Measurements from ENCODE around the gene MB21D2. TPM values are rescaled to one million over a fixed set of nuclear protein-coding genes. Genes with fewer than 3 reads are reported as not detected.

The MB21D2 gene
- total RNA-seq, 1 experiment from 2014 or later, result 19.7 TPM

- ChIA-PET CTCF (no interaction called here), POLR2A (no interaction called here)
- no peak overlapping the region for H3K27ac Mint-ChIP-seq
- no peak overlapping the region for H3K4me3 Mint-ChIP-seq
- ATAC-seq (no peak), DNase-seq (ENCODE audit: low spot score) (no peak)
- no peaks in the 10 kb centered on the region for H3K27me3 Mint-ChIP-seq (ENCODE audit: low read depth)
- peaks cover 2% of the 10 kb centered on the region; the same call in 1 of the 2 replicates for H3K36me3 Mint-ChIP-seq
- peaks cover 12% of the 10 kb centered on the region for H3K9me3 Mint-ChIP-seq
- no peak for TF ChIP-seq JAZF1 (CRISPR knock-in tag; IDR thresholded peaks at IDR 0.05)
- no peak for TF ChIP-seq ZNF416 (CRISPR knock-in tag; IDR thresholded peaks at IDR 0.05)
- TF ChIP-seq ZBTB43 (CRISPR knock-in tag; IDR thresholded peaks at IDR 0.05), result no peak
- TF ChIP-seq ZNF317 (CRISPR knock-in tag; IDR thresholded peaks at IDR 0.05; ENCODE audit: borderline replicate concordance, low read depth), result no peak
- H3K4me1 Mint-ChIP-seq, result no peaks in the 10 kb centered on the region
Measured at GRCh38 chr3:192935441-192935840, 17.8 kb upstream of the MB21D2 start.

- Mint-ChIP-seq H3K9me3 (peaks cover 8% of the 10 kb centered on the region), H3K27ac (no peak overlapping the region), H3K36me3 (peaks cover 2% of the 10 kb centered on the region; the same call in 1 of the 2 replicates), H3K4me3 (no peak overlapping the region), H3K4me1 (0 out of 2 replicates have a peak, but pooled peaks cover 2% of the 10 kb centered on the region), H3K27me3 (ENCODE audit: low read depth) (no peaks in the 10 kb centered on the region)
- no peak for TF ChIP-seq ZNF512 (CRISPR knock-in tag; IDR thresholded peaks at IDR 0.05; ENCODE audit: borderline replicate concordance)
- TF ChIP-seq ZNF671 (CRISPR knock-in tag; IDR thresholded peaks at IDR 0.05), result no peak
- no peak for TF ChIP-seq CREM (CRISPR knock-in tag; IDR thresholded peaks at IDR 0.05)
- TF ChIP-seq ATF2 (CRISPR knock-in tag; IDR thresholded peaks at IDR 0.05; ENCODE audit: borderline replicate concordance, low read depth), result no peak
- TF ChIP-seq OVOL2 (CRISPR knock-in tag; IDR thresholded peaks at IDR 0.05; ENCODE audit: borderline replicate concordance), result no peak
- no peak for TF ChIP-seq USF2 (CRISPR knock-in tag; IDR thresholded peaks at IDR 0.05)
- no peak for TF ChIP-seq E2F4 (CRISPR knock-in tag; IDR thresholded peaks at IDR 0.05; ENCODE audit: borderline replicate concordance, low read depth)
- no peak for TF ChIP-seq MLX (CRISPR knock-in tag; IDR thresholded peaks at IDR 0.05)
- no peak for TF ChIP-seq IRF2 (CRISPR knock-in tag; IDR thresholded peaks at IDR 0.05; ENCODE audit: borderline replicate concordance, low read depth)
- TF ChIP-seq ZNF425 (CRISPR knock-in tag; conservative IDR thresholded peaks at IDR 0.05), result no peak
- no peak for TF ChIP-seq NR2C2 (CRISPR knock-in tag; IDR thresholded peaks at IDR 0.05)
- no peak for TF ChIP-seq NFE2L1 (CRISPR knock-in tag; IDR thresholded peaks at IDR 0.05)
- no peak for ATAC-seq
- ChIA-PET CTCF (interaction anchor here (1.9 kb wide), 1 partner anchor 121 kb away, joined by 4 read pairs; no protein-coding TSS in a partner anchor), POLR2A (interaction anchor here (0.7 to 1.3 kb wide), 2 partner anchors 17 to 127 kb away, joined by 4 to 6 read pairs; partner anchors contain the start of gene MB21D2)
- no peak for DNase-seq (ENCODE audit: low spot score)
Measured at GRCh38 chr3:192933779-192934460, 16.3 kb upstream of the MB21D2 start.

Measured in WTC11 (cell line).